Thoracic aorta (tissue), 2 donors: ENCODE measurements around the gene ISG20. TPM values are rescaled to one million over a fixed set of nuclear protein-coding genes. Genes with fewer than 3 reads are reported as not detected.

Experiments
- ATAC-seq: fragments of 150-250 bp; one replicate; pipeline ENCODE4 v1.8.0; 2017; ENCODE audit warnings: low read depth; ENCODE audit not compliant: insufficient number of reproducible peaks, low FRiP score
- DNase-seq: peaks from one replicate; pipeline ENCODE4 v3.0.0-alpha.2; 2020; ENCODE audit warnings: low spot score
- H3K27ac ChIP-seq, 2 donors: fragments of 200-600 bp; sonication (generic); 1 replicate in 1 of 2; 2 replicates in 1 of 2; pipeline ENCODE4 v1.5.1; 2016; ENCODE audit warnings: mild to moderate bottlenecking in 2 of 2, moderate library complexity in 2 of 2
- H3K27me3 ChIP-seq: fragments of 200-600 bp; sonication (generic); replicated peaks from 2 replicates; pipeline ENCODE4 v1.6.0; 2016; ENCODE audit warnings: mild to moderate bottlenecking; ENCODE audit not compliant: insufficient read depth
- H3K36me3 ChIP-seq: fragments of 200-600 bp; sonication (generic); one replicate; pipeline ENCODE4 v1.5.1; 2016
- H3K4me1 ChIP-seq, 2 donors: fragments of 200-600 bp; sonication (generic); 1 replicate in 1 of 2; 2 replicates in 1 of 2; pipeline versions ENCODE4 v1.5.1 to v1.6.0; 2016; ENCODE audit warnings: low read depth in 2 of 2, mild to moderate bottlenecking in 1 of 2; ENCODE audit not compliant: control insufficient read depth in 1 of 2
- H3K4me3 ChIP-seq: fragments of 200-600 bp; sonication (generic); 2 replicates; pipeline ENCODE4 v1.5.1; 2016; ENCODE audit warnings: mild to moderate bottlenecking
- H3K9me3 ChIP-seq: fragments of 200-600 bp; sonication (generic); 2 replicates; pipeline ENCODE4 v1.5.1; 2016
- CTCF ChIP-seq: fragments of 200-600 bp; sonication (generic); IDR thresholded peaks from one replicate; pipeline ENCODE4 v1.5.1; 2019; ENCODE audit warnings: antibody characterized with exemption
- total RNA-seq, 2 donors: library from RNA; depleted of rRNA; stranded (reverse); fragments of >200 nt; gene quantifications; one replicate each; pipeline versions ENCODE4 v1.1.0 to v1.2.3, GENCODE V29; 2016

The ISG20 gene
- total RNA-seq, 2 donors from 2014 or later, result 16.2 to 32.1 TPM

GRCh38 chr15:88615303-88616107, 23.3 kb upstream of the ISG20 start:
- ATAC-seq (no peak), DNase-seq (no peak)
- no peak for TF ChIP-seq CTCF

GRCh38 chr15:88616240-88616639, 22.6 kb upstream of the ISG20 start:
- no peak for TF ChIP-seq CTCF
- Histone ChIP-seq H3K27me3 (no peaks in the 10 kb centered on the region), H3K4me3 (no peak overlapping the region), H3K9me3 (no peaks in the 10 kb centered on the region), H3K4me1 (peaks cover 4 to 6% of the 10 kb centered on the region in 2 donors), H3K36me3 (no peaks in the 10 kb centered on the region), H3K27ac (no peak overlapping the region)
- no peak for ATAC-seq
- no peak for DNase-seq

More at GRCh38 chr15:88615303-88616107, 23.3 kb upstream of the ISG20 start:
- peaks cover 0 to 2% of the 10 kb centered on the region in 2 donors for H3K4me1 ChIP-seq
- H3K27me3 ChIP-seq, result no peaks in the 10 kb centered on the region
- H3K36me3 ChIP-seq, result no peaks in the 10 kb centered on the region
- no peak overlapping the region for H3K4me3 ChIP-seq
- H3K9me3 ChIP-seq, result no peaks in the 10 kb centered on the region
- no peak overlapping the region for H3K27ac ChIP-seq

GRCh38 chr15:88617031-88617722, 21.6 kb upstream of the ISG20 start:
- no peak for TF ChIP-seq CTCF
- Histone ChIP-seq H3K4me3 (no peak overlapping the region), H3K27me3 (no peaks in the 10 kb centered on the region)

GRCh38 chr15:88617790-88618189, 21.0 kb upstream of the ISG20 start:
- no peak for TF ChIP-seq CTCF
- H3K9me3 ChIP-seq, result no peaks in the 10 kb centered on the region
- no peak for DNase-seq
- no peak for ATAC-seq
- no peaks in the 10 kb centered on the region for H3K27me3 ChIP-seq
- no peak overlapping the region for H3K27ac ChIP-seq
- H3K4me3 ChIP-seq, result no peak overlapping the region
- no peaks in the 10 kb centered on the region for H3K36me3 ChIP-seq
- H3K4me1 ChIP-seq, result peaks cover 13 to 19% of the 10 kb centered on the region in 2 donors

More at GRCh38 chr15:88617031-88617722, 21.6 kb upstream of the ISG20 start:
- Histone ChIP-seq H3K36me3 (no peaks in the 10 kb centered on the region), H3K4me1 (peaks cover 7 to 13% of the 10 kb centered on the region in 2 donors), H3K27ac (no peak overlapping the region), H3K9me3 (no peaks in the 10 kb centered on the region)
- DNase-seq (no peak), ATAC-seq (no peak)

- no peak overlapping the region for H3K27ac ChIP-seq
- peaks cover 17 to 28% of the 10 kb centered on the region in 2 donors for H3K4me1 ChIP-seq
- no peak for ATAC-seq
- no peaks in the 10 kb centered on the region for H3K9me3 ChIP-seq
- DNase-seq, result no peak
- no peaks in the 10 kb centered on the region for H3K36me3 ChIP-seq
- no peak for TF ChIP-seq CTCF
- no peak overlapping the region for H3K4me3 ChIP-seq
- no peaks in the 10 kb centered on the region for H3K27me3 ChIP-seq
Measured at GRCh38 chr15:88618686-88619085, 20.1 kb upstream of the ISG20 start.
